ENCODE results near the gene MRM3.
"Not testable (repeated sequence)": the region's sequence is repeated elsewhere in the genome, so short reads cannot be mapped to it uniquely, and the experiment has no call there.

Gene MRM3

DNA sequence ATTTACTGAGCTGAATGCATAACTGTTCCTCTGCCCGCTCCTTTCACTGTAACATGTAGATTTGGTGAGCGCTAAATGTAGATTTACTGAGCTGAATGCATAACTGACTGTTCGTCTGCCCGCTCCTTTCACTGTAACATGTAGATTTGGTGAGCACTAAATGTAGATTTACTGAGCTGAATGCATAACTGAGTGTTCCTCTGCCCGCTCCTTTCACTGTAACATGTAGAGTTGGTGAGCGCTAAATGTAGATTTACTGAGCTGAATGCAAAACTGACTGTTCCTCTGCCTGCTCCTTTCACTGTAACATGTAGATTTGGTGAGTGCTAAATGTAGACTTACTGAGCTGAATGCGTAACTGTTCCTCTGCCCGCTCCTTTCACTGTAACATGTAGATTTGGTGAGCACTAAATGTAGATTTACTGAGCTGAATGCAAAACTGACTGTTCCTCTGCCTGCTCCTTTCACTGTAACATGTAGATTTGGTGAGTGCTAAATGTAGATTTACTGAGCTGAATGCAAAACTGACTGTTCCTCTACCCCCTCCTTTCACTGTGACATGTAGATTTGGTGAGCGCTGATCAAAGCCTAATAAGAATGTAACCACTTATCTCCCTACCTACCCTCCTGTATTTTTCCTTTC is 26.7 kb upstream of the MRM3 start:
- DNase-seq: not testable (repeated sequence)

DNA sequence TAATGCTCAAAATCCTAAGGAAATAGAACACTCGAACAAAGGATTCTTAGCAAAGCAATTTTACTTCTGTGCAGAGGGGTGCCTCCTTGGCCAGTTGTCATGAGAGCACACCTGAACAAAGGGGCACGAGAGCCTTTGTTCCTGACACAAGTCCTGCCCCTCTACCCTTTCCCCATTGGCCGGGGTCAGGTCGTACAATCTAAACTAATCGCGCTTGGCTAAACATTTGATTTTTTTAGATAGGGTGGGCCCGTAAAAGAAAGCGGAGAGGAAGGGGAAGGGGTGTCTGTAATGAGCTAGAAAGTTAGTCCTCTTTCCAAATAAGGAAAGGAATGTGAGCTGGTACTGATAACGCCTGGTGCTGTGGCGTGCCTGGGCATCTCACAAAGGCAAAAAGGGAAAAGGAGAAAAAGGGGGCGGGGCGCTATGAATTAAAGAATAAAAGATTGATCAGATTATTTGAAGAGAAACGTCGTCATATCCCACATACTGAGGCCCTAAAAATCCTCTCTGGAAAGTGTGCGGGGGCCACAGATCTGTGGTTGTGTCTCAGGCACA is 26.1 kb upstream of the MRM3 start:
- DNase-seq: not testable (repeated sequence)

DNA sequence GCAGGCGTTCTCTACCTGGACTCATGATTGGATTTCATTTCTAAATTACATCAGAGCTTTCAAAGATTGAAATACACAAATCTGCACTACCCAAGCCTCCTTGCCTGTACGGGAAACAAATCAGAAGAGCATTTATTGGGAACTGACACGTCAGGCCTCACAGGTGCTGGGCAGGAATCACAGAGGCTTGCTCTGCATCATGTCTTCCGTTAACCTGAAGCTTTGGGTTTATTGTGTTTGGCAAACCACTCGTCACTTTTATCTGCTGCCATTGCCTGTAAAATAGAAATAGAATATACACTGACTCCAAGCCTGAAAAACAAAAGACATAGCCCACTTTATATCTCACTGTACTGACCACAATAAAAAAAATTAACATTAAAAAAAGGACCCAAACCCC is 22.2 kb upstream of the MRM3 start:
- no peak for DNase-seq

DNA sequence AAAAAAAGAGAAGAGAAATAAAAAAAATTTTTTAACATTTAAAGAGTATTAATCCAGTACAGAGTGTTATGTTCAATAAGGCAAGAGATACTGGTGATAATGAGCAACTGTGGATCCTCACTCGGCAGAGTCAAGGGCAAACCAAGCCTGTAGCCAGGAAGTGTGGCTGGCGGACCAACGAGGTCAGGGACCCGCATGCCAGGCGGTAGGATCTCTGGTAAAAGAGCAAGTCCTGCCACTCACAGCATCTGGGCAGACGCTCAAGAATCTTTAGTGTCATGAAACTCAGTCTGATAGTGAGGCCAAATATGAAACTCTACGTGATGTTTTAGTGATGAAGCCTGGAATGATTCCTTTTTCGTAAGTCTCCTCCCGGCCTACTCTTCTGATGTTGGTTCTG is 21.8 kb upstream of the MRM3 start:
- DNase-seq: no peak

DNA sequence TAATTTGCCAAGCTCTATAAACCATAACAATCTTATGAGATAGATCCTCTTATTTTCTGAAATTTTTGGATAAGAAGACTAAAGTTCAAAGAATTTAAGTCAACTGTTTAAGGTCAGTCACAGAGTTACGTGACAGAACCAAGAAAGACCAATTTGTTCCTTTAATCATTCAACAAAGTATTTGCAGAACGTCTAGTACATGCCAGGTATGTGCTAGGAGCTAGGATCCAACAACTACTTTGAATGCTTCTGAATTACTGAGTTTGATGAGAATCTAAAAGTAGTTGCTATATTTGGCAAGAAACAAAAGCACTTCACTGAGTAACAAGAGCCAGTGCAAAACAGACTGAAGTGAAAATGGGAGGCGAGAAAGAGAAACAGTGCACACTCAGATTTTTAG is 15.1 kb upstream of the MRM3 start:
- DNase-seq: no peak

DNA sequence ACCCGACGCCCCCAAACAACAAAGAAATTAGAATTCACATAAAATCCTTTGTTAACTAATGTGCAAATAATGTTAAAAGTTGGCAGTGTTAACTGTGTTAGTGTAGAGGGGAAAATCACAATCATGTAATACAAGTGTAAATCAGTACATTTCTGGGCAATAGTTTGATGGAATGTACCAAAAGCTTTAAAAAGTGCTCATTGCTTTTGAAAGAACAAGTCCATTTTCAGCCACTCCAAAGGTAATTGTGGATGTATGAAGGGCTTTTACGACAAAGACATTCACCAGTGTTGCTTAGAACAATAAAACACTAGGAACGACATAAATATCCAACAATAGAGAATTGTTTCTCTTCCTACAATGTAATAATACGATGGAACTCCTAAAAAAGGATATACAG is 9.1 kb upstream of the MRM3 start:
- no peak for DNase-seq

DNA sequence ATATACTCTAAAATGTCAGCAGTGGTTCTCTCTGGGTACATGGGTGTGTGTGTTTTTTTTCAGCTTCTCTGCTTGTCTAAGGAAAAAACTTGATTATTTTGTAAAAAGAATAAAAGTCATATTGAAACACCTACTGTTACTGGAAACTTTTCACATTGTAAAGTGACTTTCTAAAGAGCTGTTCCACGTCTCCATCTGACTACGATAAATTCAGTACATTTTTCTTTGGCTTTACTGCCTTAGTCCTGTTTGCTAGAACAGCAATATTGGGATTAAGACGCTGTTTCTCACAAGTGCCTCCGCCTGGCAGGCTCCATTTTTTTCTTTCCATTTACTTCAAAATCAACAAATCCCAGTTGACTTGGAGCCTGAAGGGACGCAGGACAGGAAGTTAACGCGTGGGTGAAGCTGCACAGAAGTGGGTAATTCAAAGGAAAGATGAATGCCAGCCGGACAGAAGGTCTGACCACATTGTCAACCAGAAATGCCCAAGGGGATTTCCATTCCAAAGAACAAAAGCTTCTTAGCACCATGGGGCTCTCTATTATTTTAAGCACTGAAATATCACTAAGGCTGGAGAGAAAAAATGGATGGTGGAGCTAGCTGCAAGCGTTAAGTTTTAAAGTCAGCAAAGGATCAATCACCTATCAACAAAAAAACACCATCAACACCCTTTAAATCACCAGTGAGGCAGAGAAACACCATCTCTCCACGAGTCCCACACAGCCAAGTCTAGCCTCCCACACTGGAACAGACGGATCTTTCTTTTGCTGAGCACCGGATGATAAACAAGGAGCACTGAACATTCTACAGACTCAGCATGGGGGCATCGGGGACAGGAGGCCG is 8.5 kb upstream of the MRM3 start:
- no peak for DNase-seq

DNA sequence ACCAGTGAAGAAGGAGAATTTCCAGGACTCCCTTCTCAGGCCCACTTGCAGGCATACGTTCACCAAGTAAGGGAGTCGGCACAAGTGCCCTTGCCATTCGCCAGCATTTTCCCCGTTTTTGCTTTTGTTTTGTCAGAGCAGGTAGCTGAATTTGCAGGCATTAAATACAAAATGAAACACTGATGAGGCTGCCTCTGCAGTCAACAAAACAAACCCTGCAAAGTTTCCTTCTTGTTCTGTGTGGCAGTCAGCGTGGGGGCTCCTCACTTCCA is 7.9 kb upstream of the MRM3 start:
- DNase-seq: no peak

DNA sequence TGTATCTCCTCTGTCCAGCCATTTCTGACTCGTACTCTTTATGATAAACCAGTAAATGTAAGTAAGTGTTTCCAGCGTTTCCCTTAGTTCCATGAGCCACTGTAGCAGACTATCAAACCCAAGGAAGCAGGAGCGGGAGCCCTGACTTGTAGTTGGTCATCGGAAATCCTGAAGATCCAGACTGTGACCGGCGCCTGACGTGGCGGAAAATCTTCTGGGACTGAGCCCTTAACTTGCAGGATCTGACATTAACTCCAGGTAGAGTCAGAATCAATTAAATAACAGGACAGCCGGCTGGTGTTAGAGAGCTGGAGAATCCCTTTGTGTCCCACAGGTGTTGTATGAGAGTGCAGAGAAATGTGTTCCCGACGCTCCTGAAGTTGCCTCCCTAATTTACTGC is 4.1 kb upstream of the MRM3 start:
- DNase-seq: no peak

DNA sequence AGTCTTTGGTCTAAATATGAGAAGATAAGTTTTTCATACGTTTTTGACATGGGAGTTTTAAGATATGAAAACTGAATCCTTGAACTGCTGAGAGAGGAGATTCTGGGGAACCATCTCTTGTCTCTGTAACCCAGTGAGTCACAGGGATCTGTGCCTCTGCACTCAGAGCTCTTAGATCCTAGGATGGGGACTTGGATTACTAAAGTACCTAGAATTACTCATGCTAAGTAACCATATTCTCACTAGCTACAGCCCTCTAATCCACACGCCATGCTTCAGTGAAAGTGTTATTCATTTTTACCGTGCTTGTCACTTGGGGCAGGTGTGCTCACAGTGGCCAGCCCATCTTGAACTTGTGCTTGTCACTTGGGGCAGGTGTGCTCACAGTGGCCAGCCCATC is 2.0 kb downstream of the MRM3 start:
- no peak for DNase-seq

DNA sequence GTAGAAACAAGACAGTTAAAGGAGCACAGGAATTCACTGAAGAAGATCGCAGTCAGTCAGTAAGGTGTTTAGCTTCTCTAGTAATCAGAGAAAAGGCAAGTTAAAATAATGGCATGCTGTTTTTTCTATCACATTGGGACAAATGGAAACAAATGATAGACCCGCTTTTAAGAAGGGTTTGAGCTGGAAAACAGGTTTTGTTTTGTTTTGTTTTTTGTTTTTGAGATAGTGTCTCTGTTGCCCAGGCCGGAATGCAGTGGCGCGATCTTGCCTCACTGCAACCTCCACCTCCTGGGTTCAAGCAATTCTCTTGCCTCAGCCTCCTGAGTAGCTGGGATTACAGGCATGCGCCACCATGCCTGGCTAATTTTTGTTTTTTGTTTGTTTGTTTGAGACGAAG is 3.7 kb downstream of the MRM3 start:
- DNase-seq: not testable (repeated sequence)

DNA sequence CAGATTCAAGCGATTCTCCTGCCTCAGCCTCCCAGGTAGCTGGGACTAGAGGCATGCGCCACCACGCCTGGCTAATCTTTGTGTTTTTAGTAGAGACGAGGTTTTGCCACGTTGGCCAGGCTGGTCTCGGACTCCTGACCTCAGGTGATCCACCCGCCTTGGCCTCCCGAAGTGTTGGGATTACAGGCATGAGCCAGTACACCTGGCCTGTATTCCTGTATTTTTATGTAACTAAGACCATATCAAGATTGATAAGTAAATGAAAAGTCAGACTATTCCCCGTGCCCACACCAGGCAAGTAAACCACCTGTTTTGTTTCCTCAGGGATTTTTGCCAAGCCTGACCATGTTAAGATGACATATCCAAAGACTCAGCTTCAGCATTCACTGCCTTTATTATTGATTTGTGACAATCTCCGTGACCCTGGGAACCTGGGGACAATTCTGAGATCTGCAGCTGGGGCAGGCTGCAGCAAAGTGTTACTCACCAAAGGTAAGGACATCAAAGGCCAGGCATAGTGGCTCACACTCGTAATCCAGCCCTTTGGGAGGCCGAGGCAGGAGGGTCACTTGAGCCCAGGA is 5.6 kb downstream of the MRM3 start:
- DNase-seq: no peak

DNA sequence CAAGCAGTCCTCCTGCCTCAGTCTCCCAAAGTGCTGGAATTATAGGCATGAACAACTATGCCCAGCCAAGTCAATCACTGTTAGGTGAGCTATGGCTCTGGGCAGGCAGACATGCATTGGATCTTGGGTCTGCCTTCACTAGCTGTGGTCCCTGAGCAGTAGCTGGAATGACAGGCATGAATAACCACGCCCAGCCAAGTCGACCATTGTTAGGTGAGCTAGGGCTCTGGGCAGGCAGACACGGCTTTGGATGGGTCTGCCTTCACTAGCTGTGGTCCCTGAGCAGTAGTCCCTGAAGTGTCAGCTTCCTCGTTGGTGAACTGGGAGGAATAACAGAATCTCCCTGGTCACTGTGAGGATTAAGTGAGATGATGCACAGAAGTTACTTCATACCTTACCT is 6.4 kb downstream of the MRM3 start:
- DNase-seq: no peak

DNA sequence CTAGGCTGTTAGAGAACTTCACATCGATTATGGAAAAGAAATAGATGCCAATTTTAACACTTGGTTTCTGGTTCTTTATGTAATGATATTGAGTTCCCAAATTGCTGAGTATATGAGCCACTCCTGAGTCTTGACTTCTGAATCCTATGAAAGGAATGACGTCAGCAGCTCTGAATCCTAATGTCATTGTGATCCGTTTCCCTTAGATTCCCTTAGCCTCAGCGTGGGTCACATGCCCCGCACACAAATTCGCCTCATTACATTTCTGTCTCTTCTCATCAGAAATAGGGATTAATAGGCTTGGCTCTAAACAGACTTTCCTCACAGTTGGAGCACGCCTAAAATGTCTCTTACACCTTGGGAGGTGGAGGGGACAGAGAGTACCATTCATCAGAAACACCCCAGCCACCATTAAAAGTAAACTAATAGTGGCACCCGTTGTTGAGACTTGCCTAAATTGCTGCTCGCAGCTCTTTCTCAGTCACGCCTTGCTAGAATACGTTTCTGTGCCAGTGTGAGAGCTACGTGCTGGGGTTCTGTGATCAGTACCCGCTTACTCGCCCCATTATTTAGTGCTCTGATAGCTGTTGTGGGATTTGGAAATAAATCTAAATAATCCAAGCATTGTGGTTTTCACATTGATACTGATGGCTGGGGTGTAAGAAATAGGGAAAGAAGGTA is 7.1 kb downstream of the MRM3 start:
- DNase-seq: no peak

DNA sequence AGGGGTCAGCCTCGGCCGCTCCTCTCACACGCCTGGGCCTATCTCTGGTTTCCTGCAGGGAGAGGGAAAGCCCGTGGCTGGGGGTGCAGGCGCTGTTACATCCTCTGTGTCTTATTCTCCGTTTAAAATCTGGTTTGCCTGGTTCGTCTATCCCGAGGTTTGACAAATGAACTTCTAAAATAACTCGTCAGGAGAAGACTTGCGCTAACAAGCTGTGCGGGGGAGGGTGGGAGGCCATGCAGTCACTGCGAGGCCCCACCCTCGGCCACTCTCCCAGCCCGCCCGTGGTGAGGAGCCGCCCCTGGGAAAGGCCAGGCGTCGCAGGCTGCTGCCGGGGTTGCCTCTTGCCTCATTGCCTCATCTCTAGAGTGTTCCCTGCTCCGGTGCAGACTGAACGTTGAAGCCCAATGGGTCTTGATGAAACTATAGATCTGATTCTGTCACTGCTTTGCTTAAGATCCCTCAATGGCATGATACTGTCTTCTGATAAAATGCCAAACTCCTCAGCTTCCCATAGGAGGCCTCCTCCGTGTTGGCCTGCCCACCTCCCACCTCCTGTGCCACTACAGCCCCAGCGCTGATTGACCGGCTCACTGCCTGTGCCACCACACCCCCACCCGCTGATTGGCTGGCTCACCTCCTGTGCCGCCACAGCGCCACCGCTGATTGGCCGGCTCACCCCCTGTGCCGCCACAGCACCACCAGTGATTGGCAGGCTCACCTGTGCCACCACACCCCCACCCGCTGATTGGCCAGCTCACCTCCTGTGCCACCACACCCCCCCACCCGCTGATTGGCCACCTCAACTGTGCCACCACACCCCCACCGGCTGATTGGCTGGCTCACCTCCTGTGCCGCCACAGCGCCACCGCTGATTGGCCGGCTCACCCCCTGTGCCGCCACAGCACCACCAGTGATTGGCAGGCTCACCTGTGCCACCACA is 8.0 kb downstream of the MRM3 start:
- DNase-seq: not testable (repeated sequence)

DNA sequence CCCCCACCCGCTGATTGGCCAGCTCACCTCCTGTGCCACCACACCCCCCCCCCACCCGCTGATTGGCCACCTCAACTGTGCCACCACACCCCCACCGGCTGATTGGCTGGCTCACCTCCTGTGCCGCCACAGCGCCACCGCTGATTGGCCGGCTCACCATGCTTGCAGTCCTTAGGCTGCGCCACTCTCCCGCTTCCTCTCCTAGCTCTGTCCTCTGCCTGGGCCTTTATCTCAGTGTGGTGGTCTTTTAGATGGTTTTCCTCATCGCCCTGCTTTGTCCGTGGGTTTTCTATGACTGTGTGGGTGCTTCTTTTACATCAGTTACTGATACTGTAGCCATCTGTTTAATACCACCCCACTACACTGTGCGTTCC is 8.7 kb downstream of the MRM3 start:
- DNase-seq: not testable (repeated sequence)

DNA sequence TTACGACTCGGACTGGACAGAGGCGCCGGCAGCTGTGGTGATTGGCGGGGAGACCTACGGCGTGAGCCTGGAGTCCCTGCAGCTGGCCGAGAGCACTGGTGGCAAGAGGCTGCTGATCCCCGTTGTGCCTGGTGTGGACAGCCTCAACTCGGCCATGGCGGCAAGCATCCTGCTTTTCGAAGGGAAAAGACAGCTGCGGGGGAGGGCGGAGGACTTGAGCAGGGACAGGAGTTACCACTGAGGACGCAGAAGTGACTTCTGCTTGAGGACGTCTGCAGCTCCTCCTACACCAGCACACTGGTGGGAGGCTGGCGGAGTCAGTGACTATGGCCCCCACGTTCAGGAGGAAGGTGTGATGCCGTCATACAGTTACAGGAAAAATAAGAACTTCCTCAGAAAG is 9.7 kb downstream of the MRM3 start:
- DNase-seq: no peak

DNA sequence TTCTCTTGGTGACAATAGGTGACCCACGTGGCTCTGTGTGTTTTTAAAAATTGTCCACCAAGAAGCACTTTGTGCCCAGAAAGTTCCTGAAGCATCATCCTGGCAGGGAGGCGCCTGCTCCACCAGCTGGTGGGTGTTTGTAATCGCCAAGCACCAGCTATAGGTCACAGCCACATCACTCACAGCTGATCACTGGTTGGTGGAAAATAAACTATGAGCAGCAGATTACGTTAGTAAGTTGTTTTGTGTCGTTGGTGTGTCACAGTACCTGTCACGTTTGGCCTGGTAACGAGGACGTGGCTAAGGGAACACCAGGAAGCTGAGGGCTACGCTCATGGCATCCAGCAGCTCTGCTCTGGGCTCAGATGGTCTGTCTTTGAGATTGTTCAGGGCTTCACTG is 10.1 kb downstream of the MRM3 start:
- no peak for DNase-seq

DNA sequence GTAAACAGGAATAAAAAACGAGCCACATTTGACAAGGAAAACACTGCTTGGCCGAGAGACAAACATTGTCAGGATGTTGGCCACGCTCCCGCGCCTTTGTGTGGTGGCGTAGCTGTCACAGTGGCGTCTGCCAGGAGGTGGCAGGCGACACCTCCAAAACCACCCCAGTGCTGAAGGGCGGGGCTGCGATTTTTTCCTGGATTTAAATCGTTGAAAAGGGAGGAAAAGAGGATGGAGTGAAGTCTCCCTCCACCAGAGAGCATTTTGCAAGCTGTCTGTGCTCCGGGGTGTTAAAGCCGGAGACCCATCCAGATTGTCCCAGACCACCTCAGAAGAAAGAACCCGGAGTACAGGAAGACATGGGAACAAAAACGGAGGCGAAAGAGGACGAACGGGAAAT is 12.7 kb downstream of the MRM3 start:
- DNase-seq: peak; percentile 61

DNA sequence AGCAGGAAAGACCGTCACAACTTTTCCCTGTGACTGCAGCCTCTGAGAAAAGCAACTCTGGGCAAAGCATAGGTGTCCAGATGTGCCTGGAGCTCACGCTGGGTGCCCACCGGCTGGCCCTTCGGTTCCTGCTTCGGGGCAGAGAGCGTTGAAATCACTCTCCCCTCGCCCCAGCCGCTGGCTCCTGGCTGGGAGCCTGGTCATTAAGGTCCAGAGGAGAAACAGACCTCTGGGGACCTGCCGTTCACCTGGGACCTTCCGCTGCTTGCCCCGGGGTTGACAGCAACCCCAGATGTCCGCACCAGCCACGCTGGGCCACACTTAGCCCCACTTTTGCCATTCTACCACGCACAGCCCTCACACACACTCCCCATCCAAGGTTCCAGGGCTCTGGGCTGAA is 13.1 kb downstream of the MRM3 start:
- DNase-seq: no peak

DNA sequence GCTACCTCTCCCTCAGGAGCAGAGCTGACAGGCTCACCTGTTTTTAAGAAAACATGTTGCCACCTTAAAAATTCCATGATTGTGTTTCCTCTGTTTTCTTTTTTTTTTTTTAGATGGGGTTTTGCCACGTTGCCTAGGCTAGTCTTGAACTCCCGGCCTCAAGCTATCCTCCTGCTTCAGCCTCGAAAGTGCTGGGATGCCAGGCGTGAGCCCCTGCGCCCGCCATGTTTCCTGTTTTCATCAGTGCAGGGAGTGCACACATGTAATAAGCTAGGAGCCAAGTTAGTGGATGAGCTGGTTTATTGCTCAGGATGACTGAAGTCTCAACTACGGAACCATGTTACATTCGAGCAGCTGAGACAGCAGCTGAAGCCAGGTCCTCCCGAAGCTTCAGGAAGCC is 13.6 kb downstream of the MRM3 start:
- DNase-seq: no peak

DNA sequence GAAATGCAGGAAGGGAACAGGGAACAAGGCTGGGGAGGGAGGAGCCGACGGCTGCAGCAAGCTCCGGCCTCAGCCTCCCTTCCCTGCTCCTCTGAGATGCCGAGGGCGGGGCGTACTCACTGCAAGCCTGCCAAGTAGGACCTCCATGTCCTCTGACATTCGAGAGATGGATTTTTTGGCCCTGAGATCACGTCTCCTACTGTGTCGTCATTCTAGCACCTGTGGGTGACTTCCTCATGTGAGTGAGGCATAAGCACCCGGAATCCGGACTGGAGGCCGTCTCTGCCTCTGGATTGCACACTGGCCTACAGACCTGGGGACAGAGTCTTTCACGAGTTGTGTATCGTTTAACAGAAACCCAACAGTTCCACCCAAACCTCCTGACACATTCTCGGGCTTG is 14.5 kb downstream of the MRM3 start:
- no peak for DNase-seq
